Measurements from ENCODE around the gene KLHL14.

The KLHL14 gene

DNA sequence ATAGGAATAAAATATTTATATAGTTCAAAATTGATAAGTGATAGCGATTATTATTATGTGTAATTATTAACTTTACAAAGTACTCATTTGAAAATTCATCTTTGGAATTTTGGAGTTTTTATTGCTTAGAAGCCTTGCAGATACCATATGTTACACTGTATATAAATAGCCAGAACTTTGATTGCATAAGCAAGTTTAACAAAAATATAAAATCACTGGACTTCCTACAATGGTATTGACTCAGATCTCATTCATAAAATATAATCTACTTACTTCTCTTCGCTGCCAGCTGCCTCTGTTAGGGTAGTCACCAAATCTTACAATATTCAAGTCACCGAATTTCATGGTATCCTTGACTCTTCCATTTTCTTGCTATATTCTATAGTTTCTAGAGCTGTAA is 22.5 kb downstream of the KLHL14 start:
- Histone ChIP-seq H3K9me3 (ENCODE audit: control insufficient read depth, low read length) (no peaks in the 10 kb centered on the region), H3K4me1 (no peaks in the 10 kb centered on the region), H3K4me3 (ENCODE audit: low read depth, low read length) (no peak overlapping the region), H3K4me2 (ENCODE audit: low read length) (no peak overlapping the region), H3K79me2 (no peaks in the 10 kb centered on the region), H3K36me3 (ENCODE audit: control insufficient read depth, insufficient read depth, low read length) (no peaks in the 10 kb centered on the region), H3K9ac (no peak overlapping the region), H3K27ac (no peak overlapping the region), H2AFZ (no peak overlapping the region), H3K27me3 (ENCODE audit: control insufficient read depth, insufficient read depth, low read length) (no peaks in the 10 kb centered on the region)
- TF ChIP-seq, protein P1, sequence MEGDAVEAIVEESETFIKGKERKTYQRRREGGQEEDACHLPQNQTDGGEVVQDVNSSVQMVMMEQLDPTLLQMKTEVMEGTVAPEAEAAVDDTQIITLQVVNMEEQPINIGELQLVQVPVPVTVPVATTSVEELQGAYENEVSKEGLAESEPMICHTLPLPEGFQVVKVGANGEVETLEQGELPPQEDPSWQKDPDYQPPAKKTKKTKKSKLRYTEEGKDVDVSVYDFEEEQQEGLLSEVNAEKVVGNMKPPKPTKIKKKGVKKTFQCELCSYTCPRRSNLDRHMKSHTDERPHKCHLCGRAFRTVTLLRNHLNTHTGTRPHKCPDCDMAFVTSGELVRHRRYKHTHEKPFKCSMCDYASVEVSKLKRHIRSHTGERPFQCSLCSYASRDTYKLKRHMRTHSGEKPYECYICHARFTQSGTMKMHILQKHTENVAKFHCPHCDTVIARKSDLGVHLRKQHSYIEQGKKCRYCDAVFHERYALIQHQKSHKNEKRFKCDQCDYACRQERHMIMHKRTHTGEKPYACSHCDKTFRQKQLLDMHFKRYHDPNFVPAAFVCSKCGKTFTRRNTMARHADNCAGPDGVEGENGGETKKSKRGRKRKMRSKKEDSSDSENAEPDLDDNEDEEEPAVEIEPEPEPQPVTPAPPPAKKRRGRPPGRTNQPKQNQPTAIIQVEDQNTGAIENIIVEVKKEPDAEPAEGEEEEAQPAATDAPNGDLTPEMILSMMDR (IDR thresholded peaks at IDR 0.05), result no peak

DNA sequence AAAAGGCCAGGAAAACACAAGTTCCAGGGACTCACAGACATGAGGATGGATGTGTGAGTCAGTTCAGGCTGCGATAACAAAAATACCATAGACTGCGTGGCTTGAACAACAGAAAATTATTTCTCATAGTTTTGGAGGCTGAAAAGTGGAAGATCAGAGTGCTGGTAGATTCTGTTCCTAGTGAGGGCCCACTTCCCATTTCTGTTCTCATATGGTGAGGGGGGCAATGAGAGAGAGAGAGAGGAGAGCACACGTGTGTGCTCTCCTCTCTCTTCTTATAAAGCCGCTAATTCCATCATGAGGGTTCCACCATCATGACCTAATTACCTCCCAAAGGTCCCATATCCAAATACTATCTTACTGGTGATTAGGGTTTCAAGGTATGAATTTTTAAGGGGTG is 23.0 kb downstream of the KLHL14 start:
- no peaks in the 10 kb centered on the region for H3K36me3 ChIP-seq (ENCODE audit: control insufficient read depth, insufficient read depth, low read length)
- no peaks in the 10 kb centered on the region for H3K4me1 ChIP-seq
- H2AFZ ChIP-seq, result no peak overlapping the region
- TF ChIP-seq, protein P1 (IDR thresholded peaks at IDR 0.05), result no peak
- no peak overlapping the region for H3K4me2 ChIP-seq (ENCODE audit: low read length)
- no peaks in the 10 kb centered on the region for H3K27me3 ChIP-seq (ENCODE audit: control insufficient read depth, insufficient read depth, low read length)
- H3K27ac ChIP-seq, result no peak overlapping the region
- H3K79me2 ChIP-seq, result no peaks in the 10 kb centered on the region
- no peak overlapping the region for H3K9ac ChIP-seq
- H3K9me3 ChIP-seq (ENCODE audit: control insufficient read depth, low read length), result no peaks in the 10 kb centered on the region
- H3K4me3 ChIP-seq (ENCODE audit: low read depth, low read length), result no peak overlapping the region

DNA sequence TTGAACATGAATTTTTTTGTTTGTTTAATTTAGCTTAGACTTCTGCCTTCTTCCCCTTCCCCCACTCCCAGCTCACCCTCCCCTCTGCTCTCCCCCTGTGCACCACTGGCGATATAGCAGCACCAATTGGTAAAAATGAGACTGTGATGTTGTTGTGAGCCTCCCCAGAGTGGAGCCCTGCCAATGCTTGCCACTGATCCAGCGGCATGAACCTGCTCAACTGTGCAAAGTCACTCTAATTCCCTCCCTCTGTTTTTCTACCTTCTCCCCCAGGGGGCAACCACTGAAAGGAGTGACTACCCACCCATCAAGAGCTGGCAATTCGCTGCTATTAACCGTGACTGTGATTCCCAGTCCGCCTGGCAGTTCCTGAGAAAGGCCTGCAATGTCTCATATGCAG is 30.2 kb downstream of the KLHL14 start:
- H3K4me3 ChIP-seq (ENCODE audit: low read depth, low read length), result no peak overlapping the region
- TF ChIP-seq, protein P1 (IDR thresholded peaks at IDR 0.05), result no peak
- no peak overlapping the region for H3K4me2 ChIP-seq (ENCODE audit: low read length)
- no peaks in the 10 kb centered on the region for H3K79me2 ChIP-seq
- no peaks in the 10 kb centered on the region for H3K36me3 ChIP-seq (ENCODE audit: control insufficient read depth, insufficient read depth, low read length)
- H3K9ac ChIP-seq, result no peak overlapping the region
- no peaks in the 10 kb centered on the region for H3K9me3 ChIP-seq (ENCODE audit: control insufficient read depth, low read length)
- H3K27ac ChIP-seq, result no peak overlapping the region
- H2AFZ ChIP-seq, result no peak overlapping the region
- H3K27me3 ChIP-seq (ENCODE audit: control insufficient read depth, insufficient read depth, low read length), result no peaks in the 10 kb centered on the region
- H3K4me1 ChIP-seq, result no peaks in the 10 kb centered on the region

DNA sequence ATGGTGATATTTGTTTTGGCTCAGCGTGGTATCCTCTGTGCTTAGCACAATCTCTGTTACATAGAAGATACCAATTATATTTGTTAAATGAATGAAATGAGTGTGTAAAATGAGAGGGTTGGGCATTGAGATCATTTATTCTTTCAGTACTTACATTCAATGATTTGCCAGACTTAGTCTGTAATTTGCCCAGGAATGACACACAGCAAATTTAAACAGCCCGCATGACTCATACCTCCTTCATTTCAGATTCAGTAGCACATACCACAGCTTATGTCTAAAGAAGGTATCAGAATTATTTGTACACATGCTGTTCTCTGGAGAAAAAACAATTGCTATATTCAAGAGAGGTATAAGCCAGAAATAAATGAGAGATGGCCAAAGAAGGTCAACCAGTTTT is 37.0 kb downstream of the KLHL14 start:
- TF ChIP-seq, protein P1 (IDR thresholded peaks at IDR 0.05), result no peak
- Histone ChIP-seq H2AFZ (no peak overlapping the region), H3K4me2 (ENCODE audit: low read length) (no peak overlapping the region), H3K79me2 (no peaks in the 10 kb centered on the region), H3K27ac (no peak overlapping the region), H3K27me3 (ENCODE audit: control insufficient read depth, insufficient read depth, low read length) (no peaks in the 10 kb centered on the region), H3K36me3 (ENCODE audit: control insufficient read depth, insufficient read depth, low read length) (no peaks in the 10 kb centered on the region), H3K4me1 (no peaks in the 10 kb centered on the region), H3K9ac (no peak overlapping the region), H3K9me3 (ENCODE audit: control insufficient read depth, low read length) (no peaks in the 10 kb centered on the region), H3K4me3 (ENCODE audit: low read depth, low read length) (no peak overlapping the region)

DNA sequence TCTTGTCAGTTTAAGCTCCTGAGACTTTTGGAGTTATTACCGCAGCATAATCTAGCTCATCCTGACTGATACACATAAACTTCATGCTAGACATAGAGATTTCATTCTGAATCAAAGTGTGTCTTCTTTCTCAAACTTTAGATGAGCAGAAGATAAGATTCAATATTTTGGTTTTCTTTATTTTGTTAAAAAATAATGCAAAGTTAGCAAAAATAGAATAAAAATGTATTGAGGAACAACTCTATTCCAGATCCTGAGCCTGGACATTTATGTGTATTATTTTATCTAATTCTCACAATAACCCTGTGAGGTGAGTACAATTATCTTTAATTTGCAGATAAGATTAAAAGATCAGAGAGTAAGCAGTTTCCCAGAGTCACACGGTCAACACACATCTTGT is 38.4 kb downstream of the KLHL14 start:
- Histone ChIP-seq H3K36me3 (ENCODE audit: control insufficient read depth, insufficient read depth, low read length) (no peaks in the 10 kb centered on the region), H2AFZ (no peak overlapping the region), H3K9me3 (ENCODE audit: control insufficient read depth, low read length) (no peaks in the 10 kb centered on the region), H3K27ac (no peak overlapping the region), H3K4me3 (ENCODE audit: low read depth, low read length) (no peak overlapping the region), H3K9ac (no peak overlapping the region), H3K4me1 (no peaks in the 10 kb centered on the region), H3K4me2 (ENCODE audit: low read length) (no peak overlapping the region), H3K79me2 (no peaks in the 10 kb centered on the region), H3K27me3 (ENCODE audit: control insufficient read depth, insufficient read depth, low read length) (no peaks in the 10 kb centered on the region)
- TF ChIP-seq, protein P1 (IDR thresholded peaks at IDR 0.05), result no peak

All from parathyroid adenoma (tissue), 2 donors.